Measurements from ENCODE around the gene WWC1. TPM values are rescaled to one million over a fixed set of nuclear protein-coding genes. Genes with fewer than 3 reads are reported as not detected.

Gene WWC1
- total RNA-seq, 1 experiment from 2014 or later = 108 TPM

DNA sequence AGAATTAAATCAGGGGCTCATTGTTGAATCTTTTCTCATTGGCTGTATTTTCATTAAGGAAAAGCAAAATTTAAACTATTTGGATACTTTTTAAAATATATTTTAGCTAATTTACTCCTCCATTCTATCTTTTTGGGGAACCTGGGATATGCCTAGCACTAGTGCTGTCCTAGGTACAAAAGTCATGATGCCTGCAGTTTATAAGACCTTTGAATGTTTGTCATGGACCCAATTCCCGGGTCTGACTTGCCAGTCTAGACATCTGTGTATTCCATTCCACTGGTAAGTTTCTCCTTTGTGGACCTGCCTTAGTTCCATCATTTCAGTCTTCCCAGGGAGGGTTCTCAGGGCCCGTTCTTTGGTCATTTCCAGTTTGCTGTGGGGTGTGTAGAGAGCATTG lies 63.0 kb downstream of the WWC1 start:
- peak overlapping the region; percentile 68 for H3K27ac Mint-ChIP-seq (ENCODE audit: unreplicated experiment)
- no peak overlapping the region for H3K4me3 Mint-ChIP-seq (ENCODE audit: unreplicated experiment)
- Histone ChIP-seq H3K4me1 (peaks cover 44% of the 10 kb centered on the region), H3K9me3 (no peaks in the 10 kb centered on the region), H3K36me3 (ENCODE audit: control insufficient read depth, insufficient read depth, low read length) (no peaks in the 10 kb centered on the region), H3K27me3 (replicated peaks; ENCODE audit: control insufficient read depth, insufficient read depth, low read length) (no peaks in the 10 kb centered on the region), H3K4me3 (ENCODE audit: low read depth, low read length) (no peak overlapping the region)
- peaks cover 45% of the 10 kb centered on the region for H3K36me3 Mint-ChIP-seq (ENCODE audit: insufficient read depth, unreplicated experiment)
- BruUV-seq (replicated peaks) = no TSS peak
- peaks cover 52% of the 10 kb centered on the region for H3K4me1 Mint-ChIP-seq (ENCODE audit: low read depth, unreplicated experiment)
- H3K27me3 Mint-ChIP-seq (ENCODE audit: insufficient read depth, unreplicated experiment) = no peaks in the 10 kb centered on the region
- TF ChIP-seq CTCF (IDR thresholded peaks at IDR 0.05; ENCODE audit: insufficient read depth in 1 of 2, low read depth in 1 of 2, low read length in 1 of 2, severe bottlenecking in 1 of 2, unreplicated experiment in 1 of 2) = no peak
- DNase-seq = no peak
- POLR2A ChIA-PET = no interaction called here
- CTCF ChIA-PET = no interaction called here
- intact Hi-C loops (cut with micrococcal nuclease; ENCODE audit: unreplicated experiment) = no loop called here
- no peaks in the 10 kb centered on the region for H3K9me3 Mint-ChIP-seq (ENCODE audit: unreplicated experiment)

DNA sequence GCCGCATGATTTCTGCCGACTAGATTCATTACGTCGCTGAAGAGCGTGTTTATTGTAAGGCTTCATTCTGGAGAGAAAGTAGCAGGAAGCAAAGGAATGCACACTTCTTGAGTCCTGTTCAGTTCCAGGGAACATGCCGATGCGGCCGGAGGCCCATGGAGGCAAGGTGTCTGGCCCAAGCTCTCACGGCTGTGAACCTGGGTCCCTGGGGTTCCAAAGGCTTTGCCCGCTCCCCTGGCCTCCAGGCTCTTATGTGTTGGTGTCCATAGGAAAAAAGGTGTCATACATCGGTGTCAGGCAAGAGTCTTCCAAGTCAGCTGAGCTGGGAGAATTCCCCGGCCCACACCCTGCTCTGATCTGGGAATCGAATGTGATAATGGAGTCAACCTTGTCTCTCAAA lies 64.7 kb downstream of the WWC1 start:
- CTCF ChIA-PET = no interaction called here
- no peak for TF ChIP-seq CTCF (IDR thresholded peaks at IDR 0.05; ENCODE audit: insufficient read depth in 1 of 2, low read depth in 1 of 2, low read length in 1 of 2, severe bottlenecking in 1 of 2, unreplicated experiment in 1 of 2)
- intact Hi-C loops (cut with micrococcal nuclease; ENCODE audit: unreplicated experiment) = no loop called here
- Mint-ChIP-seq H3K27me3 (ENCODE audit: insufficient read depth, unreplicated experiment) (no peaks in the 10 kb centered on the region), H3K27ac (ENCODE audit: unreplicated experiment) (peak overlapping the region; percentile 68), H3K36me3 (ENCODE audit: insufficient read depth, unreplicated experiment) (peaks cover 40% of the 10 kb centered on the region), H3K4me3 (ENCODE audit: unreplicated experiment) (no peak overlapping the region), H3K4me1 (ENCODE audit: low read depth, unreplicated experiment) (peaks cover 60% of the 10 kb centered on the region), H3K9me3 (ENCODE audit: unreplicated experiment) (no peaks in the 10 kb centered on the region)
- no TSS peak for BruUV-seq (replicated peaks)
- POLR2A ChIA-PET = no interaction called here
- DNase-seq = no peak
- peaks cover 52% of the 10 kb centered on the region for H3K4me1 ChIP-seq
- H3K4me3 ChIP-seq (ENCODE audit: low read depth, low read length) = no peak overlapping the region
- no peaks in the 10 kb centered on the region for H3K27me3 ChIP-seq (replicated peaks; ENCODE audit: control insufficient read depth, insufficient read depth, low read length)
- H3K9me3 ChIP-seq = no peaks in the 10 kb centered on the region
- no peaks in the 10 kb centered on the region for H3K36me3 ChIP-seq (ENCODE audit: control insufficient read depth, insufficient read depth, low read length)

DNA sequence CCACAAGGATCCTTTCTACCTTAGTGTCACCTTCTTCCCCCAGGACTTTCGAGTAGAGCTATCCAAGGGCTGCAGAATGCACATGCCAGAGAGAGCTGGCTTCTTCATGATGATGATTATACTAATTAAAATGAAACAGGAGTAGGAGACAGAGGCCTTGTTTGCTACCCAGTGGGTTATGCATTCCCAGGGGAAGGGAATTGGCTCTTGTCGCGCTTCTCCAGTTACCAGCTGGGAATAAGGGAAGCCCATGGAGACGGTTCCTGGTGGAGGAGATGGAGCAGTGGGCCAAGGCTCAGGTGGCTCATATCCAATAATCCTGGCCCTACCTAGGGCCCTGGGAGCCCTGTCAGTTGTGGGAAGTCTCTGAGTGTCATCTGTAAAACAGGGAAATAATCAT lies 65.1 kb downstream of the WWC1 start:
- Histone ChIP-seq H3K36me3 (ENCODE audit: control insufficient read depth, insufficient read depth, low read length) (no peaks in the 10 kb centered on the region), H3K27me3 (replicated peaks; ENCODE audit: control insufficient read depth, insufficient read depth, low read length) (no peaks in the 10 kb centered on the region), H3K9me3 (no peaks in the 10 kb centered on the region), H3K4me3 (ENCODE audit: low read depth, low read length) (no peak overlapping the region), H3K4me1 (peaks cover 56% of the 10 kb centered on the region)
- Mint-ChIP-seq H3K27ac (ENCODE audit: unreplicated experiment) (peak overlapping the region; percentile 68), H3K9me3 (ENCODE audit: unreplicated experiment) (no peaks in the 10 kb centered on the region), H3K4me3 (ENCODE audit: unreplicated experiment) (no peak overlapping the region), H3K4me1 (ENCODE audit: low read depth, unreplicated experiment) (peaks cover 60% of the 10 kb centered on the region), H3K36me3 (ENCODE audit: insufficient read depth, unreplicated experiment) (peaks cover 44% of the 10 kb centered on the region), H3K27me3 (ENCODE audit: insufficient read depth, unreplicated experiment) (no peaks in the 10 kb centered on the region)
- intact Hi-C loops (cut with micrococcal nuclease; ENCODE audit: unreplicated experiment) = no loop called here
- POLR2A ChIA-PET = no interaction called here
- DNase-seq = no peak
- CTCF ChIA-PET = no interaction called here
- no peak for TF ChIP-seq CTCF (IDR thresholded peaks at IDR 0.05; ENCODE audit: insufficient read depth in 1 of 2, low read depth in 1 of 2, low read length in 1 of 2, severe bottlenecking in 1 of 2, unreplicated experiment in 1 of 2)
- BruUV-seq (replicated peaks) = no TSS peak

Data from Caco-2 (cell line).